K562 (cell line): ENCODE results near the gene EPB41L4A. TPM values are rescaled to one million over a fixed set of nuclear protein-coding genes. Genes with fewer than 3 reads are reported as not detected.

Source experiments
- ATAC-seq: fragments of 200-7000 bp; cut with Tn5 transposase; 3 replicates; pipeline ENCODE4 v1.9.1; 2020; ENCODE audit warnings: moderate library complexity
- BruUV-seq: library from RNA; stranded (reverse); fragments of 400-500 nt; replicated peaks from 2 replicates; lab custom pipeline; 2021; lab: Mats Ljungman, UMichigan
- CTCF ChIA-PET: fragments of 300-600 bp; formaldehyde crosslinking; extraction: SDS; loops from one replicate; lab custom pipeline; 2021; ENCODE audit warnings: low intra/inter-chr PET ratio; lab: Yijun Ruan, JAX
- POLR2A ChIA-PET: fragments of 300-600, 350-650 bp; sonication (Branson Sonifier 250); formaldehyde crosslinking; extraction: SDS; loops from one replicate; lab custom pipeline; 2021; ENCODE audit warnings: antibody characterized with exemption, inconsistent platforms; lab: Yijun Ruan, JAX
- DNase-seq, 4 experiments: peaks; one replicate each; pipeline versions ENCODE4 v3.0.0 to v3.0.0-alpha.2; 2011 to 2018; ENCODE audit warnings: low spot score in 3 of 4, mixed read lengths in 3 of 4; ENCODE audit errors: extremely low read depth in 1 of 4
- FAIRE-seq: peaks from 2 replicates; lab custom pipeline; 2011; peaks lifted over from hg19 to GRCh38; lab: Jason Lieb, UNC
- H2AFZ ChIP-seq: 2 replicates; pipeline ENCODE4 v1.6.0; 2011; ENCODE audit warnings: low read depth, low read length, control low read depth, inconsistent platforms
- H3K27ac ChIP-seq: fragments of 200-600 bp; 3 replicates; pipeline ENCODE4 v1.8.0; 2011; ENCODE audit warnings: low read depth, mild to moderate bottlenecking, control low read depth, inconsistent platforms, low read length, moderate library complexity, mixed read lengths; ENCODE audit errors: extremely low read depth
- H3K27me3 ChIP-seq, 2 experiments: fragments of 300-600 bp in 1 of 2; 2 replicates in 1 of 2; 3 replicates in 1 of 2; pipeline versions ENCODE4 v1.6.0 to v1.8.0; 2011; ENCODE audit warnings: inconsistent platforms in 2 of 2, low read length in 2 of 2, mild to moderate bottlenecking in 1 of 2, mixed read lengths in 1 of 2, moderate library complexity in 1 of 2; ENCODE audit not compliant: control insufficient read depth in 2 of 2, insufficient read depth in 2 of 2
- H3K36me3 ChIP-seq: fragments of 300-600 bp; 3 replicates; pipeline ENCODE4 v1.8.0; 2011; ENCODE audit warnings: mild to moderate bottlenecking, low read length, inconsistent platforms; ENCODE audit not compliant: control insufficient read depth, insufficient read depth
- H3K4me1 ChIP-seq, 2 experiments: fragments of 200-600 bp in 1 of 2; replicated peaks in 1 of 2; 2 replicates in 1 of 2; 3 replicates in 1 of 2; pipeline versions ENCODE4 v1.5.1 to v1.8.0; 2011; ENCODE audit warnings: inconsistent platforms in 2 of 2, low read length in 2 of 2, mild to moderate bottlenecking in 1 of 2, mixed read lengths in 1 of 2, moderate library complexity in 1 of 2; ENCODE audit not compliant: control insufficient read depth in 2 of 2, insufficient read depth in 2 of 2
- H3K4me2 ChIP-seq: 2 replicates; pipeline ENCODE4 v1.6.1; 2011; ENCODE audit warnings: low read length, control low read depth, inconsistent platforms, mixed read lengths; ENCODE audit not compliant: insufficient read depth
- H3K4me3 ChIP-seq: fragments of 200-600 bp; sonication (generic), shearing (Covaris generic); 2 replicates; pipeline ENCODE4 v1.5.1; 2016; ENCODE audit warnings: control low read depth, inconsistent platforms
- H3K79me2 ChIP-seq: fragments of 200-600 bp; 3 replicates; pipeline ENCODE4 v1.8.0; 2011; ENCODE audit warnings: low read length, inconsistent platforms; ENCODE audit not compliant: control insufficient read depth, insufficient read depth
- H3K9ac ChIP-seq, 2 experiments: 2 replicates each; pipeline versions ENCODE4 v1.6.0 to v1.6.1; 2011; ENCODE audit warnings: low read depth in 2 of 2, low read length in 2 of 2, control low read depth in 1 of 2, inconsistent platforms in 1 of 2, mild to moderate bottlenecking in 1 of 2, mixed read lengths in 1 of 2; ENCODE audit not compliant: insufficient read depth in 1 of 2
- H3K9me1 ChIP-seq: one replicate; pipeline ENCODE4 v1.6.0; 2011; ENCODE audit warnings: inconsistent platforms, mild to moderate bottlenecking, low read length, moderate library complexity; ENCODE audit not compliant: control insufficient read depth, insufficient read depth
- H3K9me3 ChIP-seq: replicated peaks from 2 replicates; pipeline ENCODE4 v1.5.1; 2011; ENCODE audit warnings: low read depth, low read length, inconsistent platforms; ENCODE audit not compliant: control insufficient read depth, insufficient read depth
- H4K20me1 ChIP-seq: replicated peaks from 2 replicates; pipeline ENCODE4 v1.6.1; 2011; ENCODE audit warnings: low read length, inconsistent platforms, mixed read lengths; ENCODE audit not compliant: control insufficient read depth, insufficient read depth
- CGGBP1 ChIP-seq: fragments of 250-450 bp; sonication (Bioruptor Pico); IDR thresholded peaks from 2 replicates; pipeline ENCODE4 v1.9.0; 2021; ENCODE audit warnings: mild to moderate bottlenecking
- E2F4 ChIP-seq: sonication (generic); formaldehyde crosslinking; IDR thresholded peaks from 2 replicates; pipeline ENCODE4 v1.8.0; 2022; ENCODE audit warnings: mild to moderate bottlenecking, low read depth, missing genetic modification reagents
- KDM2B ChIP-seq: fragments of 250-450 bp; sonication (Bioruptor Pico); IDR thresholded peaks from 2 replicates; pipeline ENCODE4 v1.8.0; 2021; ENCODE audit warnings: mild to moderate bottlenecking, moderate library complexity
- MAFG ChIP-seq: fragments of 450-650 bp; conservative IDR thresholded peaks from 2 replicates; pipeline ENCODE4 v1.6.1; 2016; ENCODE audit warnings: missing genetic modification characterization, missing compliant biosample characterization
- MYC ChIP-seq, 2 experiments: fragments of 250-450 bp in 1 of 2; sonication (Bioruptor Pico) in 1 of 2; IDR thresholded peaks; 2 replicates each; pipeline versions ENCODE4 v1.5.1 to v1.6.1; 2012 to 2021; ENCODE audit warnings: low read depth in 2 of 2, borderline replicate concordance in 1 of 2, improper control_type of control experiment in 1 of 2, low read length in 1 of 2, mild to moderate bottlenecking in 1 of 2, moderate library complexity in 1 of 2
- PHF21A ChIP-seq: fragments of 450-650 bp; IDR thresholded peaks from 2 replicates; pipeline ENCODE4 v1.6.1; 2017; ENCODE audit warnings: low read depth, borderline replicate concordance
- RAD51 ChIP-seq: fragments of 450-650 bp; IDR thresholded peaks from 2 replicates; pipeline ENCODE4 v1.7.1; 2016; ENCODE audit warnings: low read depth, mild to moderate bottlenecking, borderline replicate concordance
- RBM14 ChIP-seq: fragments of 200-400 bp; formaldehyde crosslinking; IDR thresholded peaks from 2 replicates; pipeline ENCODE4 v1.6.1; 2018; ENCODE audit warnings: low read depth, mild to moderate bottlenecking, low read length, moderate library complexity, borderline replicate concordance; ENCODE audit not compliant: insufficient read depth
- SREBF2 ChIP-seq: sonication (generic); formaldehyde crosslinking; IDR thresholded peaks from 2 replicates; pipeline ENCODE4 v1.4.0; 2020; ENCODE audit warnings: mild to moderate bottlenecking, missing genetic modification reagents
- ZBTB26 ChIP-seq: fragments of 450-650 bp; formaldehyde crosslinking; IDR thresholded peaks from 2 replicates; pipeline ENCODE4 v1.4.0; 2022; ENCODE audit warnings: missing genetic modification characterization
- ZNF124 ChIP-seq: sonication (generic); formaldehyde crosslinking; IDR thresholded peaks from 2 replicates; pipeline ENCODE4 v1.8.1; 2022; ENCODE audit warnings: missing genetic modification reagents
- WGBS: fragments of 100-300 bp; shearing (Covaris generic); methylation state at CpG from one replicate; pipeline ENCODE4 v1.1.6; 2016; ENCODE audit warnings: low coverage, mixed read lengths; ENCODE audit not compliant: insufficient coverage; ENCODE audit errors: missing lambda C conversion rate; 5-methylcytosine and 5-hydroxymethylcytosine counted together
- in situ Hi-C: fragments of 300-500 bp; cut with MboI; formaldehyde crosslinking; loops from 4 replicates; pipeline ENCODE4 v1.15.0; 2018; ENCODE audit warnings: inconsistent platforms, mixed read lengths
- intact Hi-C: fragments of 100-400 bp; cut with micrococcal nuclease; formaldehyde crosslinking; loops from 2 replicates; pipeline ENCODE4 v1.14.2; 2022
- polyA plus RNA-seq, 8 experiments: library from polyadenylated mRNA; depleted of rRNA in 4 of 8; stranded (reverse) in 5 of 8; unstranded in 3 of 8; fragments of >200 nt; fragmentation: Nextera tagmentation in 2 of 8; fragmentation: Illumina TruSeq in 1 of 8; extraction: Ambion mirVana in 2 of 8; extraction: Trizol in 1 of 8; gene quantifications; 2 replicates each; pipeline versions ENCODE4 v1.2.1 to v1.2.3, GENCODE V29; 2011 to 2014; ENCODE audit warnings: inconsistent platforms in 1 of 8, missing spikeins in 1 of 8
- total RNA-seq, 7 experiments: library from RNA; depleted of rRNA in 6 of 7; stranded (reverse); fragments of >200 nt in 6 of 7; fragmentation: Illumina TruSeq in 2 of 7; extraction: Trizol in 2 of 7; gene quantifications; 2 replicates each; pipeline versions ENCODE4 v1.2.1 to v1.2.3, GENCODE V29; 2011 to 2021; ENCODE audit warnings: low replicate concordance in 1 of 7
- TF ChIP-seq, protein P1 (sequence below): fragments of 450-650 bp; IDR thresholded peaks from 2 replicates; pipeline ENCODE4 v1.6.1; 2016; ENCODE audit warnings: missing biosample characterization, missing genetic modification characterization

The EPB41L4A gene
- total and polyA plus RNA-seq, 9 of the 15 experiments (the other 6 are each of a cell fraction or from before 2014, with no cell fraction given): 0.04 to 0.35 (median 0.12) TPM; not detected in 3

GRCh38 chr5:112200131-112200530, 218.9 kb downstream of the EPB41L4A start:
- ChIA-PET CTCF (no interaction called here), POLR2A (no interaction called here)
- in situ Hi-C loops (loop anchor here (25.0 kb wide), 1 partner anchor 562 kb away; no protein-coding TSS in a partner anchor), intact Hi-C loops (no loop called here)
- Histone ChIP-seq H3K4me1 (peaks cover 0 to 7% of the 10 kb centered on the region in 2 experiments; a peak in 2 of 5 replicates), H4K20me1 (no peaks in the 10 kb centered on the region), H3K27me3 (peaks cover 6 to 20% of the 10 kb centered on the region in 2 experiments; a peak in 4 of 5 replicates), H3K4me2 (no peak overlapping the region), H3K4me3 (no peak overlapping the region), H3K9me1 (no peaks in the 10 kb centered on the region), H3K9me3 (no peaks in the 10 kb centered on the region), H3K27ac (no peak overlapping the region), H3K36me3 (no peaks in the 10 kb centered on the region), H3K9ac (no peak overlapping the region), H2AFZ (no peak overlapping the region), H3K79me2 (no peaks in the 10 kb centered on the region)
- no peak for ATAC-seq
- no TSS peak for BruUV-seq
- TF ChIP-seq PHF21A: no peak
- 0 out of 2 replicates have a peak, but pooled peaks have one; percentile 7 for TF ChIP-seq MAFG
- FAIRE-seq: no peak
- WGBS: 2% methylated on average over 3 of the region's 3 CpGs
- DNase-seq: no peak

- in situ Hi-C loops: no loop called here
- no peak for ATAC-seq
- H3K4me2 ChIP-seq: no peak overlapping the region
- no peak for DNase-seq
- H3K9ac ChIP-seq: no peak overlapping the region
- peaks cover 19 to 20% of the 10 kb centered on the region in 2 experiments; a peak in 4 of 5 replicates for H3K27me3 ChIP-seq
- H3K27ac ChIP-seq: no peak overlapping the region
- H3K9me3 ChIP-seq: no peaks in the 10 kb centered on the region
- BruUV-seq: no TSS peak
- H3K4me1 ChIP-seq: no peaks in the 10 kb centered on the region
- WGBS: 0% methylated on average over 3 of the region's 3 CpGs
- POLR2A ChIA-PET: interaction anchor here (1.0 kb wide), 1 partner anchor 50 kb away, joined by 3 read pairs; no protein-coding TSS in a partner anchor
- no peaks in the 10 kb centered on the region for H4K20me1 ChIP-seq
- no peak overlapping the region for H2AFZ ChIP-seq
- H3K9me1 ChIP-seq: no peaks in the 10 kb centered on the region
- CTCF ChIA-PET: no interaction called here
- no peaks in the 10 kb centered on the region for H3K79me2 ChIP-seq
- intact Hi-C loops: no loop called here
- FAIRE-seq: no peak
- no peak overlapping the region for H3K4me3 ChIP-seq
- H3K36me3 ChIP-seq: no peaks in the 10 kb centered on the region
- TF ChIP-seq RAD51: no peak
- no peak for TF ChIP-seq SREBF2 (CRISPR knock-in tag)
- TF ChIP-seq RBM14: no peak
- TF ChIP-seq ZBTB26: no peak
- TF ChIP-seq CGGBP1 (CRISPR knock-in tag): no peak
- TF ChIP-seq ZNF124 (CRISPR knock-in tag): no peak
- no peak for TF ChIP-seq MYC (IDR thresholded peaks at IDR 0.05; ENCODE audit: low read depth, low read length)
- TF ChIP-seq MYC (CRISPR knock-in tag; IDR thresholded peaks at IDR 0.05; ENCODE audit: borderline replicate concordance, low read depth): no peak
- TF ChIP-seq, protein P1, sequence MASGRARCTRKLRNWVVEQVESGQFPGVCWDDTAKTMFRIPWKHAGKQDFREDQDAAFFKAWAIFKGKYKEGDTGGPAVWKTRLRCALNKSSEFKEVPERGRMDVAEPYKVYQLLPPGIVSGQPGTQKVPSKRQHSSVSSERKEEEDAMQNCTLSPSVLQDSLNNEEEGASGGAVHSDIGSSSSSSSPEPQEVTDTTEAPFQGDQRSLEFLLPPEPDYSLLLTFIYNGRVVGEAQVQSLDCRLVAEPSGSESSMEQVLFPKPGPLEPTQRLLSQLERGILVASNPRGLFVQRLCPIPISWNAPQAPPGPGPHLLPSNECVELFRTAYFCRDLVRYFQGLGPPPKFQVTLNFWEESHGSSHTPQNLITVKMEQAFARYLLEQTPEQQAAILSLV (tag): no peak
- TF ChIP-seq KDM2B (CRISPR knock-in tag): no peak
- no peak for TF ChIP-seq E2F4 (CRISPR knock-in tag)
Observed at GRCh38 chr5:112196584-112196983, 222.5 kb downstream of the EPB41L4A start.
